H9 (cell line): ENCODE data around the gene ATXN3. TPM values are rescaled to one million over a fixed set of nuclear protein-coding genes. Genes with fewer than 3 reads are reported as not detected.

Source experiments
- DNase-seq: peaks from one replicate; pipeline ENCODE4 v3.0.0-alpha.2; 2017
- H2AFZ ChIP-seq: one replicate; pipeline ENCODE4 v1.6.1; 2013; ENCODE audit warnings: mild to moderate bottlenecking, low read length, control low read depth, moderate library complexity
- H2AK5ac ChIP-seq: 2 replicates; pipeline ENCODE4 v1.6.1; 2013; ENCODE audit warnings: low read length, control low read depth, mixed read lengths; ENCODE audit not compliant: insufficient read length
- H2BK120ac ChIP-seq: one replicate; pipeline ENCODE4 v1.6.1; 2013; ENCODE audit warnings: low read depth, mild to moderate bottlenecking, low read length, control low read depth, inconsistent platforms; ENCODE audit not compliant: poor library complexity, severe bottlenecking
- H2BK12ac ChIP-seq: 2 replicates; pipeline ENCODE4 v1.6.1; 2013; ENCODE audit warnings: low read length, control low read depth, mixed read lengths, low read depth; ENCODE audit not compliant: insufficient read length
- H2BK15ac ChIP-seq: 2 replicates; pipeline ENCODE4 v1.6.1; 2013; ENCODE audit warnings: low read depth, low read length, control low read depth
- H2BK20ac ChIP-seq: one replicate; pipeline ENCODE4 v1.6.1; 2013; ENCODE audit warnings: low read depth, mild to moderate bottlenecking, low read length, control low read depth, inconsistent platforms; ENCODE audit not compliant: poor library complexity, severe bottlenecking
- H2BK5ac ChIP-seq: 2 replicates; pipeline ENCODE4 v1.6.1; 2013; ENCODE audit warnings: low read length, control low read depth, mixed read lengths; ENCODE audit not compliant: insufficient read length
- H3K14ac ChIP-seq: 2 replicates; pipeline ENCODE4 v1.6.1; 2013; ENCODE audit warnings: low read length, control low read depth; ENCODE audit not compliant: insufficient read depth
- H3K18ac ChIP-seq: 2 replicates; pipeline ENCODE4 v1.6.1; 2013; ENCODE audit warnings: low read depth, mild to moderate bottlenecking, mixed read lengths, low read length, control low read depth; ENCODE audit not compliant: insufficient read length
- H3K23ac ChIP-seq: 2 replicates; pipeline ENCODE4 v1.6.1; 2013; ENCODE audit warnings: low read length, control low read depth, mixed read lengths, low read depth; ENCODE audit not compliant: insufficient read length
- H3K23me2 ChIP-seq: 2 replicates; pipeline ENCODE4 v1.6.1; 2013; ENCODE audit warnings: low read depth, mild to moderate bottlenecking, mixed read lengths, low read length, control low read depth; ENCODE audit not compliant: insufficient read length, poor library complexity, severe bottlenecking
- H3K27ac ChIP-seq: 2 replicates; pipeline ENCODE4 v1.5.1; 2013; ENCODE audit warnings: low read length, control low read depth, mixed read lengths, low read depth; ENCODE audit not compliant: insufficient read length
- H3K27me3 ChIP-seq: 2 replicates; pipeline ENCODE4 v1.6.1; 2013; ENCODE audit warnings: low read length, control low read depth, inconsistent platforms; ENCODE audit not compliant: insufficient read depth
- H3K4ac ChIP-seq: 2 replicates; pipeline ENCODE4 v1.6.1; 2013; ENCODE audit warnings: low read depth, mild to moderate bottlenecking, control low read depth, inconsistent platforms, low read length, moderate library complexity
- H3K4me1 ChIP-seq: 2 replicates; pipeline ENCODE4 v1.6.1; 2013; ENCODE audit warnings: low read length, control low read depth, inconsistent platforms; ENCODE audit not compliant: insufficient read depth
- H3K4me2 ChIP-seq: 2 replicates; pipeline ENCODE4 v1.6.1; 2013; ENCODE audit warnings: low read length, control low read depth, mixed read lengths; ENCODE audit not compliant: insufficient read length, insufficient read depth
- H3K56ac ChIP-seq: 2 replicates; pipeline ENCODE4 v1.6.1; 2013; ENCODE audit warnings: low read depth, mild to moderate bottlenecking, mixed read lengths, low read length, control low read depth; ENCODE audit not compliant: insufficient read length
- H3K79me1 ChIP-seq: 2 replicates; pipeline ENCODE4 v1.6.1; 2013; ENCODE audit warnings: low read depth, mild to moderate bottlenecking, moderate library complexity, low read length, control low read depth, inconsistent platforms; ENCODE audit not compliant: insufficient read depth, poor library complexity, severe bottlenecking
- H3K79me2 ChIP-seq: 2 replicates; pipeline ENCODE4 v1.6.1; 2013; ENCODE audit warnings: low read length, control low read depth, inconsistent platforms; ENCODE audit not compliant: insufficient read depth
- H3K9ac ChIP-seq: 2 replicates; pipeline ENCODE4 v1.6.1; 2013; ENCODE audit warnings: low read length, control low read depth, mixed read lengths; ENCODE audit not compliant: insufficient read length; ENCODE audit errors: extremely low read depth
- H3K9me3 ChIP-seq: one replicate; pipeline ENCODE4 v1.6.1; 2013; ENCODE audit warnings: low read depth, low read length, inconsistent platforms; ENCODE audit not compliant: control insufficient read depth
- H3T11ph ChIP-seq: one replicate; pipeline ENCODE4 v1.6.1; 2013; ENCODE audit warnings: mild to moderate bottlenecking, low read length, control low read depth, inconsistent platforms
- H4K20me1 ChIP-seq: one replicate; pipeline ENCODE4 v1.6.1; 2013; ENCODE audit not compliant: control insufficient read depth, insufficient read length, insufficient read depth
- H4K5ac ChIP-seq: 2 replicates; pipeline ENCODE4 v1.6.1; 2013; ENCODE audit warnings: low read depth, mild to moderate bottlenecking, mixed read lengths, low read length, control low read depth; ENCODE audit not compliant: insufficient read length
- H4K8ac ChIP-seq: replicated peaks from 2 replicates; pipeline ENCODE4 v1.6.1; 2013; ENCODE audit warnings: low read length, control low read depth, mixed read lengths, low read depth; ENCODE audit not compliant: insufficient read length
- H4K91ac ChIP-seq: 2 replicates; pipeline ENCODE4 v1.6.1; 2013; ENCODE audit warnings: low read depth, mild to moderate bottlenecking, moderate library complexity, mixed read lengths, low read length, control low read depth; ENCODE audit not compliant: insufficient read length
- H3K27ac Mint-ChIP-seq, 3 experiments: 2 replicates in 2 of 3; 3 replicates in 1 of 3; pipeline ENCODE4 v1.8.0; 2020 to 2021; ENCODE audit warnings: mixed read lengths in 3 of 3, mild to moderate bottlenecking in 1 of 3, moderate library complexity in 1 of 3
- H3K27me3 Mint-ChIP-seq: 2 replicates; pipeline ENCODE4 v1.8.0; 2021; ENCODE audit warnings: low read depth, mild to moderate bottlenecking, moderate library complexity, mixed read lengths
- H3K36me3 Mint-ChIP-seq, 3 experiments: 2 replicates in 2 of 3; 3 replicates in 1 of 3; pipeline ENCODE4 v1.8.0; 2020 to 2021; ENCODE audit warnings: low read depth in 3 of 3, mixed read lengths in 3 of 3; ENCODE audit not compliant: insufficient read depth in 1 of 3
- H3K4me1 Mint-ChIP-seq, 2 experiments: 2 replicates each; pipeline ENCODE4 v1.8.0; 2020; ENCODE audit warnings: mixed read lengths in 2 of 2
- H3K4me3 Mint-ChIP-seq, 2 experiments: 2 replicates in 1 of 2; 3 replicates in 1 of 2; pipeline ENCODE4 v1.8.0; 2020 to 2021; ENCODE audit warnings: mild to moderate bottlenecking in 2 of 2, mixed read lengths in 2 of 2, moderate library complexity in 1 of 2
- H3K9me3 Mint-ChIP-seq, 2 experiments: 2 replicates in 1 of 2; 3 replicates in 1 of 2; pipeline ENCODE4 v1.8.0; 2020; ENCODE audit warnings: mild to moderate bottlenecking in 2 of 2, mixed read lengths in 2 of 2, moderate library complexity in 1 of 2
- WGBS: extraction: QIAGEN DNeasy Blood & Tissue Kit; methylation state at CpG from one replicate; pipeline ENCODE4 v1.1.7; 2013; ENCODE audit warnings: missing lambda C conversion rate, low lambda C conversion rate, mixed read lengths; ENCODE audit not compliant: insufficient read length; ENCODE audit errors: extremely low coverage; 5-methylcytosine and 5-hydroxymethylcytosine counted together
- total RNA-seq: library from RNA; stranded (reverse); gene quantifications from 2 replicates; pipeline ENCODE4 v1.2.1, GENCODE V29; 2021
- TF ChIP-seq, protein P1 (sequence below): fragments of 200-600 bp; sonication (generic); conservative IDR thresholded peaks from 3 replicates; pipeline ENCODE4 v1.8.0; 2021; ENCODE audit warnings: antibody characterized with exemption, mild to moderate bottlenecking

ATXN3 gene
- total RNA-seq, 1 experiment from 2014 or later: 29.7 TPM

DNA sequence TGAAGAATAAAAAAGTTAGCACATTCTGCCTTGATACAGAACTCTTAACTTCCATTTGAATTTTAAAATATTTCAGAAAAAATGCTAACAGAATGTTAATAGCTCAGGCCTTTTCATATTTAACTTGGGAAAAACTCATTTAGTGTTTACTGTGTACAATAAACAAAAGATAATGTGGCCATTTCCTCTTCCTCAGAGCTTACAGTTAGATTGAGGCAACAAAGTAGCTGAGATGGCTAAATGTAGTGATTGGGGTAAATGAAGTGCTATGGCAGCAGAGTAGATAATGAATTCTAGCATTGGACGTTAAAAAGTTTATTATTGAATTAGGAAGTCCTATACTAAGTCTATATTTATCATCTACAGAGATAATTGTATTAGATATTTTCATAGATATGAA, 28.1 kb upstream of the ATXN3 start:
- Mint-ChIP-seq H3K4me1 (no peaks in the 10 kb centered on the region), H3K36me3 (peaks cover 35 to 84% (median 80%) of the 10 kb centered on the region in 3 experiments; a peak in 6 of 7 replicates), H3K27me3 (no peaks in the 10 kb centered on the region), H3K4me3 (no peak overlapping the region), H3K27ac (no peak overlapping the region), H3K9me3 (no peaks in the 10 kb centered on the region)
- no peak overlapping the region for H2AK5ac ChIP-seq
- H4K5ac ChIP-seq: no peak overlapping the region
- no peak overlapping the region for H3K56ac ChIP-seq
- H3K4ac ChIP-seq: no peak overlapping the region
- no peak overlapping the region for H3K23ac ChIP-seq
- no peak overlapping the region for H3T11ph ChIP-seq
- no peak overlapping the region for H2AFZ ChIP-seq
- no peaks in the 10 kb centered on the region for H3K79me1 ChIP-seq
- no peaks in the 10 kb centered on the region for H4K20me1 ChIP-seq
- no peak overlapping the region for H2BK20ac ChIP-seq
- no peak overlapping the region for H4K91ac ChIP-seq
- no peaks in the 10 kb centered on the region for H3K27me3 ChIP-seq
- no CpG with 5 or more reads among the region's 1 CpG for WGBS
- H2BK12ac ChIP-seq: no peak overlapping the region
- no peaks in the 10 kb centered on the region for H3K79me2 ChIP-seq
- H2BK15ac ChIP-seq: no peak overlapping the region
- no peak for DNase-seq
- no peak overlapping the region for H3K14ac ChIP-seq
- no peak overlapping the region for H3K18ac ChIP-seq
- H2BK5ac ChIP-seq: no peak overlapping the region
- H3K9me3 ChIP-seq: no peaks in the 10 kb centered on the region
- H3K9ac ChIP-seq: no peak overlapping the region
- H3K23me2 ChIP-seq: no peaks in the 10 kb centered on the region
- no peak overlapping the region for H2BK120ac ChIP-seq
- no peaks in the 10 kb centered on the region for H3K4me1 ChIP-seq
- H4K8ac ChIP-seq: no peak overlapping the region
- H3K27ac ChIP-seq: no peak overlapping the region
- H3K4me2 ChIP-seq: no peak overlapping the region
- TF ChIP-seq, protein P1, sequence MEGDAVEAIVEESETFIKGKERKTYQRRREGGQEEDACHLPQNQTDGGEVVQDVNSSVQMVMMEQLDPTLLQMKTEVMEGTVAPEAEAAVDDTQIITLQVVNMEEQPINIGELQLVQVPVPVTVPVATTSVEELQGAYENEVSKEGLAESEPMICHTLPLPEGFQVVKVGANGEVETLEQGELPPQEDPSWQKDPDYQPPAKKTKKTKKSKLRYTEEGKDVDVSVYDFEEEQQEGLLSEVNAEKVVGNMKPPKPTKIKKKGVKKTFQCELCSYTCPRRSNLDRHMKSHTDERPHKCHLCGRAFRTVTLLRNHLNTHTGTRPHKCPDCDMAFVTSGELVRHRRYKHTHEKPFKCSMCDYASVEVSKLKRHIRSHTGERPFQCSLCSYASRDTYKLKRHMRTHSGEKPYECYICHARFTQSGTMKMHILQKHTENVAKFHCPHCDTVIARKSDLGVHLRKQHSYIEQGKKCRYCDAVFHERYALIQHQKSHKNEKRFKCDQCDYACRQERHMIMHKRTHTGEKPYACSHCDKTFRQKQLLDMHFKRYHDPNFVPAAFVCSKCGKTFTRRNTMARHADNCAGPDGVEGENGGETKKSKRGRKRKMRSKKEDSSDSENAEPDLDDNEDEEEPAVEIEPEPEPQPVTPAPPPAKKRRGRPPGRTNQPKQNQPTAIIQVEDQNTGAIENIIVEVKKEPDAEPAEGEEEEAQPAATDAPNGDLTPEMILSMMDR: no peak
